D341Med (cell line): ENCODE measurements around the gene KIAA1671.
A peak's percentile ranks its signal among the peaks of the same experiment; 100 is the strongest.
"Not testable (repeated sequence)": the region's sequence is repeated elsewhere in the genome, so short reads cannot be mapped to it uniquely, and the experiment has no call there.

Experiments
- DNase-seq: peaks from one replicate; pipeline ENCODE4 v3.0.0; 2012; ENCODE audit warnings: low spot score

The KIAA1671 gene

GRCh38 chr22:25203082-25203481, 250.6 kb downstream of the KIAA1671 start:
- no peak for DNase-seq

GRCh38 chr22:25204547-25204946, 252.0 kb downstream of the KIAA1671 start:
- not testable (repeated sequence) for DNase-seq

DNA sequence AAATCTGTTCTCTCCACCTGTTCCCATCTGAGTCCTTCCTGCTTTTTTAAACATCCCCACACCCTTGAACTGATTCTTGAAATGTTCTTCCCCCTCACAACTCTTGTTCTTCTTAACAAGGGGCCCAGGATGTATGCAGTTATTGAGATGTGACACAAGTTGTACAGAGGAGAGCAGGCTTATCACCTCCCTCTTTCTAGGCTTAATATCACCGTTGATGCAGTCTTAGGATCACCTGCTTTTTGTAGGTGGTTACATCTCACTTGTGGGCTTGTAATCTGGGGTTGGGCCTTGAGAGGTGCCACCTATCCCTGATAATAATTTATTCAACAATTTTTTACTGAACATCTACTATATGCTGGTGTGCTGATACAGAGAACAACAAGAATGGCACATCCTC, 253.3 kb downstream of the KIAA1671 start:
- DNase-seq = no peak

DNA sequence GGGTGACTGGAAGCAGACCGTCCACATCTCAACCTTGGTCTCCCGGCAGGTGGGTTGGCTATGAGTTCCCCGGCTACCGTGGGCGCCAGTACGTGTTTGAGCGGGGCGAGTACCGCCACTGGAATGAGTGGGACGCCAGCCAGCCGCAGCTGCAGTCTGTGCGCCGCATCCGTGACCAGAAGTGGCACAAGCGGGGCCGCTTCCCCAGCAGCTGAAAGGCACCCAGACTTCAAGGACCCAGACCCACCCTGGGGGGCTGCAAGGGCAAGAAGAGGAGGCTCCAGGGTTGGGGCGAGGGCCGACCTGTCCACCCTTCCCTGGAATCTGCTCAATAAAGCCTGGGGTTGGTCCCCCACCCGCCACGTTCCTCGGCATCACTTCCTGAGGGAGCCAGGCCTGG, 254.5 kb downstream of the KIAA1671 start:
- DNase-seq = peak; percentile 20

GRCh38 chr22:25207553-25208157, 255.1 kb downstream of the KIAA1671 start:
- DNase-seq = no peak

DNA sequence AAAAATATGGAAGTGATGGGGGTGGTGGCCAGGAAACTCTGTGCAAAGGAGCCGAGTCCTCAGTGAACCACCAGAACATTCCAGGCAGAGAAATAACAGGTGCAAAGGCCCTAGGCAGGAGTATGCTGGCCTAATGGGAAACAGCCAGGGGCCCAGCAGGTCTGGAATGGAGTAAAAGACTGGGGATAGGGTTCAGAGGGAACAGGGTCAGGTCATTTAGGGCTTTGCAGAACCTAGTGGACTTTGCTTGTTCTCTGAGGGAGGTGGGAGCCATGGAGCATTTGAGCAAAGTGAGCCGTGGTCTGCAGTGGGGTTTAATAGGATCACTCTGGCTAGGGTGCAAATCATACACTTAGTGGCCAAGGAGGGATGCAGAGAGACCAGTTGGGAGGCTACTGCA, 255.8 kb downstream of the KIAA1671 start:
- DNase-seq = no peak

GRCh38 chr22:25208743-25209505, 256.4 kb downstream of the KIAA1671 start:
- DNase-seq = no peak

GRCh38 chr22:25210793-25211192, 258.3 kb downstream of the KIAA1671 start:
- DNase-seq = no peak

DNA sequence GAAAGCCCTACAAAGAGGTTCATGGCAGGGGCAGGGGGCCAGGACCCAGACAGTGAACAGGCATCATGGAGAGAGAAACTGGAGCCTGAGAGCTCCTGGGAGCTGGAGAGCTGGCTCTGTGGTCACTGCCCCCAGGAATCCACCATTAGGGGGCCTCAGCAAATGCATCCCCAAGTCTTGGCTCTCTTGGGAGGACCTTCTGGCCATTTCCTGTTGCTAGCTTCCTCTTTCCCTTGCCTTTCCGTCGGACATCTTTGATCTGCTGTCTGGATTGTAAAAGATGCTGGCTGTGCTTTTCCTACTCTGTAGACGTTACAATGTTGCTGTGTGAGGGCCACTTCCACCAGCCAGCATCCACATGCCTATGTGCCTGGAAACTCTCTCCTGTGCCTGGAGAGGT, 259.8 kb downstream of the KIAA1671 start:
- DNase-seq = no peak

DNA sequence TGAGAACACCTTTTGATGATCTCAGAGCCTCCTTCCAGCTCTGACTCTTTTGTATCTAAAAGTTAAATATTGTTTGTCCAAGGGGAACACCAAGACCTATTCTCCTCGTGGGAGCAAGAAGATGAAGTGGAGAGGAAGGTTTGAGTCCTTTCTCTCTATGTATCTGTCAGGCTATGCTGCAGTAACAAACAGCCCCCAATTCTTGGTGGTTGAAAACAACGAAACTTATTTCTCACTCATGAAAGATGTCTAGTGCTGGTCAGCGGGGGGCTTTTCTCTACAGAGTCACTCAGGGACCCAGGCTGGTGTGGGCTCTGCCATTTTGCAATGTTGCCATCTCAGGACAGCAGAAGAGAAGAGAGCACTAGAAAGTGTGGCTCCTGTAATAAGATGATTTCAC, 260.7 kb downstream of the KIAA1671 start:
- no peak for DNase-seq

DNA sequence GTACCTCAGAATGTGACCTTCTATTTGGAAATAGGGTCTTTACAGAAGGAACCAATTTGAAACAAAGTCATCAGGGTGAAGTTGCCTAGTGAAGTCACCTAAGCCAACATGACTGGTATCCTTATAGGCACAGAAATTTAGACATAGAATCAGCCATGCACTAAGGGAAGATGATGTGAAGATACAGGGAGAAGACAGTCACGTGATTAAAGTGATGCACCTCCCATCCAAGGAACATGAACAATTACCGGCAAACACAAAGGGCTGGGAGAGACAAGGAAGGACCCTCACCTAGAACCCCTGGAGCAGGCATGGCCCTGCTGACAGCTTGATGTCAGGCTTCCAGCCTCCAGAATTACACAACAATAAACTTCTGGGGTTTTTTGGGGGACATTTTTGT, 263.7 kb downstream of the KIAA1671 start:
- DNase-seq = no peak

GRCh38 chr22:25219211-25219689, 266.7 kb downstream of the KIAA1671 start, which contains the start of gene CRYBB2:
CRYBB2 (plus strand) TSS chr22:25219639; CDS start chr22:25221430, 1,791 bp downstream.
- no peak for DNase-seq

- DNase-seq = no peak
These were observed 267.5 kb downstream of the KIAA1671 start for GRCh38 chr22:25219948-25220442.

- no peak for DNase-seq
These were observed 269.3 kb downstream of the KIAA1671 start for GRCh38 chr22:25221790-25222189.

DNA sequence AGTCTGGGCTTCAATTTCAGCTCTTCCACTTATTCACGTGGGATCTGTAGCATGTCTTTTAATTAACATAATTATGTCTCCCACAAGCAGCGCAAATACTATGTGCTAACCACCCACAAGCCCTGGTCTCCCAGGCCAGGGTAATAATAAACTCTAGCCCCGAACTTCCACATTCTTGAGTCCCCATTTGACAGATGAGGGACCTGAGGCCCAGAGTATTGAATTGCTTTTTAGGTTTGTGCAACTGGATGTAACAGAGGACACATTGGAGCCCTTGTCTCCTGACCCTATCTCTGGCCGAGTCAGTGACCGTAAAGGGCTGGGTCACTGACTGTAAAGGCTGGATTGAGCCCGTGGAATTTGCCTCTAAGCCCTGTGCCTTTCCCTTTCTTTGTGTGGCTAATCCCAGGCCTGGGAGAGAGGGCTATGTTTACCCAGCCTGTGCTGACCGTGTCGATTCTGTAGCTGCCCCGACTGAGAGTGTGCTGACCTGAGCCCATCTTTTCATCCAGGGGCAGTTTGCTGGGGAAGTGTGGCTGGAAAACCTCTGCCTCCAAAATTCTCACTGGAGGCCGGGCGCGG, 270.8 kb downstream of the KIAA1671 start:
- DNase-seq = no peak

DNA sequence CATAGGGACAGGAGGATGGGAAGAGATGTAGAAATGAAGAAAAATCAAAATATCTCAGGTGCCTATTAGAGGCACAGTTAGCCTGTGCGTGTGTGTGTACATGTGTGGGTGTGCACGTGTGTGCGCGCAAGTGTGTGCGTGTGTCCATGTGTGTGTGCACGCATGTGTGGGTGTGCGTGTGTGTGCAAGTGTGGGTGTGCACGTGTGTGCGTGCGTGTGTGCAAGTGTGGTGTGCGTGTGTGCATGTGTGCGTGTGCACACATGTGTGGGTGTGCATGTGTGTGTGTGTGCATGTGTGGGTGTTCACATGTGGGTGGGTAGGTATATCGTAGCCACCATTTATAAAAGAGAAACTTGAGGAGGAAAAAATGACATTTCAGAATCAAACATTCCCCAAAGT, 276.3 kb downstream of the KIAA1671 start:
- no peak for DNase-seq

DNA sequence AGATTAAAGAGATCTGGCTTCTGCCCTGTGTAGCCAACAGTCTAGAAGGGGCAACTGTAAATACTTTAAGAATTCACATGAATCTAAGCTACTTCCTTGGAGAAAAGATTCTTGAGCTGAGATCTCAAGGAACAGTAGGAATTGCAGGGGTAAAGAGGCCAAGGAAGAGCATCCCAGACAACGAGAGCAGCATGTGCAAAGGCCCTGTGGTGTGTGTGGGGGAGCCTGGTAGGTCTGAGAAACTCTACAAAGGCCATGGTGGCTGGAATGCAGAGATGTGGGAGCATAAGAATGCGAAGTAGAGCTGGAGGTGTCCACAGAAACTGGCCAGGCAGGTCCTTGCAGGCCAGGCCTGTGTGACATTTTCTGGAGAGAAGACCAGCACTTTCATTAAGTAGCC, 278.2 kb downstream of the KIAA1671 start:
- not testable (repeated sequence) for DNase-seq

DNA sequence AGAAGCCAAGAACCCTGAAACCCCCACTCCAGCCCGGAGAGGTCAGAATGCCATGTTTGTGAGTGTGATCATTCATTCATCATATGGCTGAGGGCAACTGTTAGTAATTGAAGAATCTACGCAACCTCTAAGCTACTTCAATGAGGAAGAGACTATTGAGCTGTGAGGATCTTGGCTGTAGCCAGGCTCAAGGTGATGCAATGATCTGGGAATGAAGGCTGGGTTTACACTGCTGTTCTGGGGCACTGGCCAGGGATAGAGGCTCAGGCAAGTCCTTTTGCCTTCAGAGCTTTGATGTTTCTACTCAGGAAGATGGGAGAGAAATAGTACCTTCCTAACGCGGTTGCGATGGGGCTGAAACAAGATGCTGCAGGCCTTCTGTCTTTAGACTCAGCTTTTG, 279.8 kb downstream of the KIAA1671 start:
- no peak for DNase-seq

DNA sequence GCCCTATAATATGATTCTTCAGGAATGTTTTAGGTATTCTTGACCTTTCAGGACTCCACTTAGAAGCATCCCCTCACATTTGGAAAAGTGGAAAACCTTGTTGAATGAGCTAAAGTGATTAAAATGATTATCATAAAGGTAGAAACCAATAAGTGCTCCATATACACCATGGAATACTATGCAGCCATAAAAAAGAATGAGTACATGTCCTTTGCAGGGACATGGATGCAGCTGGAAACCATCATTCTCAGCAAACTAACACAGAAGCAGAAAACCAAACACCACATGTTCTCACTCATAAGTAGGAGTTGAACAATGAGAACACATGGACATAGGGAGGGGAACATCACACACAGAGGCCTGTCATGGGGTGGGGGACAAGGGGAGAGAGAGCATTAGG, 281.2 kb downstream of the KIAA1671 start:
- DNase-seq = not testable (repeated sequence)

DNA sequence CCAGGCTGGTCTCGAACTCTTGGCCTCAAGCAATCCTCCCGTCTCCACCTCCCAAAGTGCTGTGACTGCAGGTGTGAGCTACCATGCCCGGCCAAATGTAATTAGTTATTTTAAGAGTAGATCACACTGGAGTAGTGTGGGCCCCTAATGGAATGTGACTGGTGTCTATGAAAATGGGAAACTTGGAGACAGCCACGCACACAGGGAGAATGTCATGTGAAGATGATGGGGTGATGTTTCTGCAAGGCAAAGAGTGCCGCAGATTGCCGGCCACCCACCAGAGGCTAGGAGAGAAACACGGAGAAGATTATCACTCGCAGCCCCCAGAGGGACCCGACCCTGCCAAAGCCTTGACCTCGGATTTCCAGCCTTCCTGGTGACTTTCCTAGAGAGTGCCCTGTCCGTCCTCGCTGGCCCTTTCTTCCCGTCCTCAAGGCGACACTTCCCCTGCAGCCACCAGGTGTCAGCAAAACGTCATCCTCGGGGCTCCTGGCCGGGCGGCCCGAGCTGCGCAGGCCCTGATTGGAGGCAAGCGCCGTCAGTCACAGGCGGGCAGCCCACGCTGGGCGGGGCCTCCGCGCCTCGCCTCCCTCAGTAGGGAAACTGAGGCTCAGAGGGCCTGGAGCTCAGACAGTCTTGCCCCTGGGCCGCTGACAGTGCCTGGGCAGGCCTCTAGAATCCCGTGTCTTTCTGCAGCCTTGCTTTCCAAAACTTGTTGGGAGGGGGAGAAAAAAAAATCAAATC, 283.2 kb downstream of the KIAA1671 start:
- DNase-seq = peak; percentile 100

DNA sequence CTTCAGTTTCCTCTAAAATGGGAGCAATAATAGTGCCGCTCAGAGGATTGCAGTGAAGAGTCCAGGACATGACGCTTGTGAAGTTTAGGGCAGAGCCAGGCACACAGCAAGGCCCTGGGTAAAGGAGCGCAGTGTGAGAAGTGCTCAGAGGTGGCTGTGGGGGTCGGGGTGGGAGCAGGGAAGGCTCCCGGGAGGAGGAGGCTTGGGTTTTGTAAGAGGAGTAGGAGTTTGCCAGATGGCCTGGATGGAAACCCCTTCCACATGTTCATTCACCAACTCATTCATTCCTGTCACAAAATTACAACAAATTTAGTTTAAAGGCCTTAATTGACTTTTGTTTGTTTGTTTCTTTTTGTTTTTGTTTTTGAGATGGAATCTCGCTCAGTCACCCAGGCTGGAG, 283.9 kb downstream of the KIAA1671 start:
- DNase-seq = no peak

DNA sequence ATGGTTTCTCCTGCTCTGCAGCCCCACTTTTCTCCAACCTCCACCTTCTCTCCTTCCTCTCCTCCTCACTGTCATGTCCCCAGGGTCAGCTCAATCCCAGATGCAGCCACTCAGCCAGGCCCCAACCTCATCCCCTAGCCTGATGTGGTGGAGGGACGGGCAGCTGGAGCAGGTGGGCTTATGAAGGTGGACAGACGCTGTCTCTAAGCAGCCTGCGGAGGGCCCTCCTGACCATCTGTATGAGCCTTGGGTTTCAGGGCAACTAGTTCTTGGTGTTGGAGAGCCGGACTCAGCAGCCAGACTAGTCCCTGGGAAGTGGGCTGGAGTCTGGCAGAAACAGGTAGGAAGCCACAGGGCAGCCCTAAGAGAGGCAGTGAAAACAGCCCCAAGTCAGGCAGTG, 285.0 kb downstream of the KIAA1671 start:
- DNase-seq = no peak
